NCI-H82 treated with DMSO at 0.1 percent for 48 hours (cell line): ENCODE results near the gene VPS9D1.
"Not testable (repeated sequence)": the region's sequence is repeated elsewhere in the genome, so short reads cannot be mapped to it uniquely, and the experiment has no call there.

Experiments used
- DNase-seq: peaks from one replicate; lab custom pipeline; 2025; ENCODE audit not compliant: unreplicated experiment; lab: John Stamatoyannopoulos, UW

The VPS9D1 gene

DNA sequence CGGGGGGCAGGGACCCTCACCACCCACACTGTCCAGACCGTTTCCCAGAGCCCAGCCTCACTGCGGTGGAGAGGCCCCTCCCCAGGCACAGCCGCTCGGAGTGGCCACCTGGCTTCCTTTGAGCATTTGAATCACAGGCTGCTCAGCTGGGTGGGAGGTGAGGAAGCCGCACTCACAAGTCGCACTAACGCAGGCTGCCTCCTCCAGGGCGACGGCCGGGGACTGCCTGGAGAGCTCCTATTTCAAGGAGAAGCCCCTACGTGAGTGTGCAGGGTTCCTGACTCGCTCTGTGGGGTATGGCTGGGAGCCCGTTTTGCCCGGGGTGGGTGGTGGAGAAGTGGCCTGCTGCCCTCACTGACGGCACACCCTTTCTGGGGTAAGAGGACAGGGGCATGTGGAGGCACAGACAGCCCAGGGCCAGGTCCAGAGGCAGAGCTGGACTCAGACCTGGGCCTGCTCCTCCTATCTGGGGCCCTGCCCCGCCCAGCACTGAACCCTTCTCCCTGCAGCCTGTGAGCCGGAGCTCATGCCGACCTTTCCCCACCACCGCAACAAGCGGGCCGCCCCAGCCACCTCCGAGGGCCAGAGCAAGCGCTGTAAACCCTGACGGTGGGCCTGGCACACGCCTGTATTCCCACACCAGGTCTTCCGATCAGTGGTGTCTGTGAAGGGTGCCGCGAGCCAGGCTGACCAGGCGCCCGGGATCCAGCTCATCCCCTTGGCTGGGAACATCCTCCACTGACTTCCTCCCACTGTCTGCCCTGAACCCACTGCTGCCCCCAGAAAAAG lies 25.4 kb downstream of the VPS9D1 start:
- DNase-seq: no peak

DNA sequence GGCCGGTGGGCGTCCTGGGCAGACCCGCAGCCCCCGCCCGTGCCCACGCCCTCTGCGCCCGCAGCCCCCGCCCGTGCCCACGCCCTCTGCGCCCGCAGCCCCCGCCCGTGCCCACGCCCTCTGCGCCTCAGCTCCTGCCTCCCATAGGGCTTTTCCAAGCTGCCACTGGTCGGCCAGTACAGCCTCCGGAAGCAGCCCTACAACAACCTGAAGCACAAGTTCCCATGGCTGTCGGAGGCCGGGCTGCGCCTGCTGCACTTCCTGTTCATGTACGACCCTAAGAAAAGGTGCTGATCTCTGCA lies 26.0 kb downstream of the VPS9D1 start:
- DNase-seq: not testable (repeated sequence)

DNA sequence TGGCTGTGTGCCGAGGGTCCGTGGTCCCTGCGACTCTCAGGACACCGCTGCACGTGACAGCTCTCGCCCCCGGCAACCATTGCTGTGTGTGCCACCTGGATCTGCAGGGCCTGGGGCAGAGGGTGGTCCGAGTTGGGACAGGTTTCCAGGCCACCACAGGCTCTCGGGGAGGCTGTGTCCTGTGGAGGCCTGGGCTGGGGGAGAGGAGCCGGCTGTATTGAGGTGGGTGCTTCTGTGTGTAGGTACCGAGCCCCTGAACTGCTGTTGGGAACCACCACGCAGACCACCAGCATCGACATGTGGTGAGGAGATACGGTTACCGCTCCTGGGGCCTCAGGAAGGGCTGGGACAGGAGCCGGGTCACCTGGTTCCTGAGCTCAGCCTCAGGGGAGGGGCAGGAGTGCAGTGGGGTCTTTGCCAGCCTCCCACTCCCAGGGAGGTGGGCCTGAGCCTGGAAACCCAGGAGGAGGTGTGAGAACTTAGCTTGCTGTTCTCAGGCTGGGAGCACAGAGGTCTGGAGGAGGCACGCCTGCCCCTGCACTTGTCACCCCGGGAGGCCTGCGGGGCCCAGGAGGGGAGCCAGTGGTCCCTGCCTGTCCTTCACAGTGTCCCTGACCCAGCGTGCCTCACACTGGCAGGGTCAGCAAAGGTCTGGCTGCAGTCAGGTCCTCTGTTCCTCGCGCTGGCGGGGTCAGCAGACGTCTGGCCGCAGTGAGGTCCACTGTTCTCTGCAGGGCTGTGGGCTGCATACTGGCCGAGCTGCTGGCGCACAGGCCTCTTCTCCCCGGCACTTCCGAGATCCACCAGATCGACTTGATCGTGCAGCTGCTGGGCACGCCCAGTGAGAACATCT lies 26.5 kb downstream of the VPS9D1 start:
- DNase-seq: no peak

DNA sequence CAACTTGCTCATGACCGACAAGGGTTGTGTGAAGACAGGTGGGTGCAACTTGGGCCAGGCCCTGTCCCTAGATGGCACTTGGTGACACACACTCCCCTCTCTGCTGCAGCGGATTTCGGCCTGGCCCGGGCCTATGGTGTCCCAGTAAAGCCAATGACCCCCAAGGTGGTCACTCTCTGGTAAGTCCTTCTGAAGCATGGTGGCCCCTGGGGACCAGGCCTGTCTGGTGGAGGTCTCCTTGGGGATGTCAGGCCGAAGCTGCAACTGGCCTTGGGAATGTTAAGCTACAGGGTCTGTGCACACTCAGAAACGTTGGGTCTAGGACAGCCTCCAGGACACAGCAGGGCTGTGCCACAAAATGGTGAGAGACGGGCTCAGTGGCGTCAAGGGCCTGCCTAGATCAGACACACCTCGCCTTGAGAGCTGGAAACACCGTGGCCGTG lies 27.4 kb downstream of the VPS9D1 start:
- DNase-seq: no peak

DNA sequence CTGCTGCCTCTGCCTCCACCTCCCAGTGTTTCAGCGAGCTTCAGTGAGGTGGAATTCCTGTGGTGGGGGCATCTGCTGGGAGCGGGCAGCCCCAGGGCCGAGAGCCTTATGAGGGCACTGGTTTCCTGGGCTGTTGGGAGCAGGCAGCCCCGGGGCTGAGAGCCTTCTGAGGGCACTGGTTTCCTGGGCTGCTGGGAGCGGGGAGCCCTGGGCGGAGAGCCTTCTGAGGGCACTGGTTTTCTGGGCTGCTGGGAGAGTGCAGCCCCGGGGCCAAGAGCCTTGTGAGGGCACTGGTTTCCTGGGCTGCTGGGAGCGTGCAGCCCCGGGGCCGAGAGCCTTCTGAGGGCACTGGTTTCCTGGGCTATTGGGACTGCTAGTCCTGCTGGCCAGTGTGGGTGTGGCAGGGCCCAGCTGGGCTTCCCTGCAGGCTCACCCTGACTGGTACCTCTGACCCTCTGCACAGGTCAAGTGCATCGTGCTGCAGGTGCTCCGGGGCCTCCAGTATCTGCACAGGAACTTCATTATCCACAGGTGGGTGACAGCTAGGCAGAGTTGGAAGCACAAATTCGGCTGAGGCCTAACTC lies 28.6 kb downstream of the VPS9D1 start:
- no peak for DNase-seq

DNA sequence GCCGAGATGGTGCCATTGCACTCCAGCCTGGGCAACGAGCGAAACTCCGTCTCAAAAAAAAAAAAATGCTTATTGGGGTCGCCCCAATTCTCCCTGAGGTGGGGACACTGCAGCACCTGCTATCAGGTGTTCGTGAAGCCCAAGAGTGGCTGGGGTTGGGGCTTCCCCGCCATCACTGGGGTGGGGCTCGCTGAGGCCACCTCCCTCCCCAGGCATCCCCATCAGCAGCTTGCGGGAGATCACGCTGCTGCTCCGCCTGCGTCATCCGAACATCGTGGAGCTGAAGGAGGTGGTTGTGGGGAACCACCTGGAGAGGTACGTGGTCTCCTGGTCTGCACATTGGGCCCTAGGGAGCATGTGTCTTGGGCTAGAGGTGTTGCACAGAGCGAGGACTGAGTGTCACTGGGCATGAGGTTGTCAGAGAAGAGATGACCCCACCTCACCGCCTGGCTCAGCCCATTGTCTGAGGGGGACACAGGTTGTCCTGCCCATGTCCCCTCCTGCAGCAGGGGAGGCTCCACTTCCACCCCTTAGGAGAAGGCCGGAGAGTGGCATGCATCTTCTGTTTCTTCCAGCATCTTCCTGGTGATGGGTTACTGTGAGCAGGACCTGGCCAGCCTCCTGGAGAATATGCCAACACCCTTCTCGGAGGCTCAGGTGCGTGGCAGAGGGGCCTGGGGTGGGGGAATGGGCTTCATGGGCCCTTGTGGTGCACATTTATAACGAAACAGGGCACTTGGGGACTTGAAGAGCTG lies 29.3 kb downstream of the VPS9D1 start:
- no peak for DNase-seq

DNA sequence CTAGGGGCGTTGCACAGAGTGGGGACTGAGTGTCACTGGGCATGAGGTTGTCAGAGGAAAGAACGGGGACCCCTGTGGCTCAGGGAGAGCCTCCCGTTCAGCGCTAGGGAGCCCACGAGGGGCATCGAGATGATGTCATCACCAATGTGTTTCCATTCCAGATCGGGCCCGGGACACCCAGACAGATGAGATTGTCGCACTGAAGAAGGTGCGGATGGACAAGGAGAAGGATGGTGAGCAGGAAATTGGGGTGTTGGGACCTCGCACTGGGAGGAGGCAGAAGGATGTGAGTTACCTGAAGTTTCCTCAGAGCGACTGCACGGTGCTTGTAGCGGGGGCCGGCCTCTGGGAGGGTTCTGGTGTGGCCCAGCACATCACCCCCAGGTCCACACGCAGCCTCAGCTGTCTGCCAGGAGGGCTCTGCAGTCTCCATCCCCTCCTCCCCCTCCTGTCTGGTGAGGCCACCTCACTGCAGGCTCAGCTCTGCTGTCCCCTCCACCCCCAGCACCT lies 30.3 kb downstream of the VPS9D1 start:
- DNase-seq: no peak

DNA sequence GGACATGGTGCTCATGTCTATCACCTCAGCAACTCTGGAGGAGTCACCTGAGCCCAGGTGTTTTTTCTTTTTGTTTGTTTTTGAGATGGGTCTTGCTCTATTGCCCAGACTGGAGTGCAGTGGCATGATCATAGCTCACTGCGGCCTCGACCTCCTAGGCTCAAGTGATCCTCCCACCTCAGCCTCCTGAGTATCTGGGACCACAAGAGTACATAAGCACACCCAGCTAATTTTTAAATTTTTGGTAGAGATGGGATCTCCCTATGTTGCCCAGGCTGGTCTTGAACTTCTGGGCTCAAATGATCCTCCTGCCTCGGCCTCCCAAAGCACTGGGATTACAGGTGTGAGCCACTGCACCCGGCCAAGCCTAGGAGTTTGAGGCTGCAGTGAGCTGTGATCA lies 31.1 kb downstream of the VPS9D1 start:
- DNase-seq: not testable (repeated sequence)

DNA sequence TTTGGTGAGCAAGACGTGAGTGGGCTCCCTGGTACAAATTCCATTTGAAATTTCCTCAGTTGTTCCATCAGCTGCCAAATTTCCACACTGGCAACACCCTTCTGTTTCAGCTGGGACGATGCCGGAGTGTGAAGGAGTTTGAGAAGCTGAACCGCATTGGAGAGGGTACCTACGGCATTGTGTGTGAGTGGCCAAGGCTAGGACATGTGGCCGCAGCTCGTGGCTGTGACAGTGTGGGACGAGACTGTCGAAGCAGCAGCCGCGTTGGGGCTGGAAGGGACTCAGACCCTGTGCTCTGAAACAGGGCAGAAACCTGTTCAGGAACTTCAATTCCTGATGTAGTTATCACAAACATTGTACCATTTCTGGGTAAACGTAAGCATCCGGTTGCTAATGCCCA lies 31.6 kb downstream of the VPS9D1 start:
- DNase-seq: no peak

DNA sequence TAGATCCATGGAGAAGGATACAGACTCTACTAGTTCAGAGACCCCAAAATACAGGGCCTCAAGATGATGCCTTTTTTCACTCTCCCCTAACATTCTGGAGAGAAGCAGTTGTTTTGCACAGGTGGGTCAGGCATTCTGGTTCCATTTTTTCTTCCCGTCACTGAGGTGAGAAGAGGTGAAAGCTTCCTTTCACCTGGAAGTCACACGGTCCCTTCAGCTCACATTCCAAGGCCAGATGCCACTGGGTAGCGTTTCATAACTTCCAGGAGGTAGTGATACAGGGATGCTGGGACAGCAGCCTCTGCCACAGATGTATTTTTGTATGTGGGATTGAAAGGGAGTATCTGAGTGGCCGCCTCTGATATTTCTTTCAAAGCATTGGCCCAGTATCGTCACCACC lies 32.3 kb downstream of the VPS9D1 start:
- DNase-seq: no peak

DNA sequence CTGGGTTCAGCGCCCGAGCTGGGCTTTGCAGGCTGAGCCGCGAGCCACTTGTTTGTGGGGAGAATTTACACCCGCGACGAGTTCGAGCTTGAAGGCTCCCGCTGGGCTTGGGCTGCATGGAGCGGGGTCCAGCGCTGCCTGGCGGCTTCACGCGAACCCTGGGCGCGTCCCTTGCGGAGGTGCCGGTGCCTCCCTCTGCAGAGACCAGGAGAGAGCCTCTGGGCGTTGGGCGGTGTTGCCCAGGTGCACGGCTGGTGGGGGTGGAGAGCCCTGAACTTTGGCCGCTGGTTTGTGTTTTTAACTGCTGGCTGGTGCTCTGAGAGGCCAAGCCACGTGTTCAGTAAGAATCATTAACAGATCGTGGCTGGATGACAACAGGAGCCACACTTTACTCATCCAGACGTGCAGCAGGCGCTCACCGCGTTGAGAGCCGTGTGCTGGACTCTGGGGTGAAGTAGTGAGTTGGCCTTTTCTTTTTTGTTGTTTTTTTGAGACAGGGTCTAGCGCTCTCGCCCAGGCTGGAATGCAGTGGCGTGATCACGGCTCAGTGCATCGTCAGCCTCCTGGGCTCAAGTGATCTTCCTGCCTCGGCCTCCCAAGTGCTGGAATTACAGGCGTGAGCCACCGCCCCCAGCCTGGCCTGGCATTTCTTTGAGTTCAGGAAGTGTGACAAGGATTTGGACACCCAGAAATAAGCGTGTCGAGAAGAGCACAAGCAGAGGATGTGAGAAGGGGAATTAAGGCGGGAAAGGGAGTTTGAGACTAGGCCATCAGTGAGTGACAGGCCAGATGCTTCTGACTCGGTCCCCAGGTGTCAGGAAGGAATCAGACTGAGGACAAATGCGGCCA lies 33.4 kb downstream of the VPS9D1 start:
- no peak for DNase-seq

DNA sequence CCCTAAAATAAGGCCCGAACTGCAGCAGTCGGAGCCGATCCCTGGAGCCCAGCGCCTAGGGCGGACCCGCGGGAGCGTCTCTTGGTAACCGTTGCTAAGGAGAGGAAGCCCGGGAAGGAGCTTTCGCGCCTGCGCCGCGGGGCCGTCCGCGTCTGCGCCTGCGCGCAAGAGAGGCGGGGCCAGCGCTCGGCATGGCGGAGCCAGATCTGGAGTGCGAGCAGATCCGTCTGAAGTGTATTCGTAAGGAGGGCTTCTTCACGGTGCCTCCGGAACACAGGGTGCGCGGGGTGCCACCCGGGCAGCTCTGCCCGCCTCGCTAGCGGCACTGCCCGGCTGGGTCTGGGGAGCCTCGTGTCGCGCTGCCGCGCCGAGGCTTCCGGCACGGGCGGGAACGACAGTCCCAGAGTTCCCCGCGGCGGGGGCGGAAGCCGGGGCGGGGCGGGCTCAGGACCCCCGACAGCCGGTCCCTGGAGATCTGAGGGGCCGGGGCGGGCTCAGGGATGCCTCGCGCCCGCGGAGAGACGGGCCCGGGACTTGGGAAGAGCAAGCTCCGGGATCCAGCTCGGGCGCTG lies 34.1 kb downstream of the VPS9D1 start, which contains the start of gene CDK10:
CDK10 (plus strand) TSS at position 170 of the 572 bp plus-strand sequence; CDS start at position 192, 22 bp downstream.
- peak; percentile 64 for DNase-seq

DNA sequence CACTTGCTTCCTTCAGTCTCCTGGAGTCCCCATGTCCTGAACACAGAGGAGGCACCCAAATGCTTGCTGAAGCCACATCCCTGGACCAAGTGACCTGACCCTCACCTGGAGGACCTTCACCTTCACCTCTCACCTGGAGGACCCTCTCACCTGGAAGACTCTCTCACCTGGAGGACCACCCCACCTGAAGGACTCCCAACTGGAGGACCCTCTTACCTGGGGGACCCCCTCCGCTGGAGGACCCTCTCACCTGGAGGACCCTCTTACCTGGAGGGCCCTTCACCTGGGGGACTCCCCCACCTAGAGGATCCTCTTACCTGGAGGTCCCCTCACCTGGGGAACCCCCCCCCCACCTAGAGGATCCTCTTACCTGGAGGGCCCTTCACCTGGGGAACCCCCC lies 34.8 kb downstream of the VPS9D1 start:
- no peak for DNase-seq

DNA sequence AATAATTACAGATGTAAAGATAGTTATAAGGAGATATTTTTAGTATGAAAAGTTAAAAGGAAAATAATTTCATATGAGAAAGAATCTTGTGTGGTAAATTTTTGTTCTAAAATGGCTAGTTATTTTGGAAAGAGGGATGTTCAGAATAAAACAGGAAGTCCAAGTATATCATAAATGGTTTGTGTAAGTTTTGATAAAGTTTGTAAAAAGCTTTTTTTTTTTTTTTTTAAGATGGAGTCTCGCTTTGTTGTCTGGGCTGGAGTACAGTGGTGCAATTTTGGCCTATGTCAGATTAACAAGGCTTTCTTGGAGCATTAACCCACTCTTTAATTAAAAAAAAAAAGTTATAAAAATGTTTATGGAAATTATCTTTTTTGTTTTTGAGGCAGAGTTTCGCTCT lies 42.4 kb downstream of the VPS9D1 start:
- no peak for DNase-seq

DNA sequence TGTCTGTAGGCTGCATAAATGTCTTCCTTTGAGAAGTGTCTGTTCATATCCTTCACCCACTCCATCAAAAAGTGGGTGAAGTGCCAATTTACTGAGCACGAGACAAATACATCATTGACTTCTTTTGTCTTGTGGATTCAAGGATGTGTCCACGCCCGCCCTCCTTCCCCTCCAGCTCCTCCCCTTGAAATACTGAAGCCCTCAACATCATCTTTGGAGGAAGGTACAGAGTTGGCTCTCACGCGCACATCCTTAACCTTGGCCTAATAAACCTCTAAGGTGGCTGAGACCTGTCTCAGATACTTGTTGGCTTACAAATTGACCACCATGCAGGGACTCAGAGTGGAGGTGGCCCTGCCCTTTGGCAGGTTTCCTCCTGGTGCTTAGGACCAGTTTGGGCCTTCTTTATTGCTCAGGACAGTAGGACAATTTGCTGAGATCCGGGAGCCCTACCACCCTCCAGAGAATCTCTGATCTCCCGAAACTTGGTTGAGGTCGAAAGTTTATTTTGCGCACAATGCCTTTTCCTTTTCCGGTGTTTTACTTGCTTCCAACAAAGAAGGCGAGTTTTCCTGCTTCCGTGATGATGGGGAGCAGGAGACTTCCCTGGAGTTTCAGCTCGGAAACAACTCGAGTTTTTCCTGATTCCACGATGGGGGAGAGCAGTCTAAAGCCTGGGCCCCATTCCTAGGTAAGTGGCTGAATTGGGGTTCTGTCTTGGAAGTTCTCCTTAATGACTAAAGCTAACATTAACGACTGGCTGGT lies 48.3 kb downstream of the VPS9D1 start:
- no peak for DNase-seq

DNA sequence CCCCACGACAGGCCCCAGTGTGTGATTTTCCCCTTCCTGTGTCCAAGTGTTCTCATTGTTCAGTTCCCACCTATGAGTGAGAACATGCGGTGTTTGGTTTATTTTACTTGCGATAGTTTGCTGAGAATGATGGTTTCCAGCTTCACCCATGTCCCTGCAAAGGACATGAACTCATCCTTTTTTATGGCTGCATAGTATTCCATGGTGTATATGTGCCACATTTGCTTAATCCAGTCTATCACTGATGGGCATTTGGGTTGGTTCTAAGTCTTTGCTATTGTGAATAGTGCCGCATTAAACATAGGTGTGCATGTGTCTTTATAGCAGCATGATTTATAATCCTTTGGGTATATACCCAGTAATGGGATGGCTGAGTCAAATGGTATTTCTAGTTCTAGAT lies 49.1 kb downstream of the VPS9D1 start:
- DNase-seq: not testable (repeated sequence)

DNA sequence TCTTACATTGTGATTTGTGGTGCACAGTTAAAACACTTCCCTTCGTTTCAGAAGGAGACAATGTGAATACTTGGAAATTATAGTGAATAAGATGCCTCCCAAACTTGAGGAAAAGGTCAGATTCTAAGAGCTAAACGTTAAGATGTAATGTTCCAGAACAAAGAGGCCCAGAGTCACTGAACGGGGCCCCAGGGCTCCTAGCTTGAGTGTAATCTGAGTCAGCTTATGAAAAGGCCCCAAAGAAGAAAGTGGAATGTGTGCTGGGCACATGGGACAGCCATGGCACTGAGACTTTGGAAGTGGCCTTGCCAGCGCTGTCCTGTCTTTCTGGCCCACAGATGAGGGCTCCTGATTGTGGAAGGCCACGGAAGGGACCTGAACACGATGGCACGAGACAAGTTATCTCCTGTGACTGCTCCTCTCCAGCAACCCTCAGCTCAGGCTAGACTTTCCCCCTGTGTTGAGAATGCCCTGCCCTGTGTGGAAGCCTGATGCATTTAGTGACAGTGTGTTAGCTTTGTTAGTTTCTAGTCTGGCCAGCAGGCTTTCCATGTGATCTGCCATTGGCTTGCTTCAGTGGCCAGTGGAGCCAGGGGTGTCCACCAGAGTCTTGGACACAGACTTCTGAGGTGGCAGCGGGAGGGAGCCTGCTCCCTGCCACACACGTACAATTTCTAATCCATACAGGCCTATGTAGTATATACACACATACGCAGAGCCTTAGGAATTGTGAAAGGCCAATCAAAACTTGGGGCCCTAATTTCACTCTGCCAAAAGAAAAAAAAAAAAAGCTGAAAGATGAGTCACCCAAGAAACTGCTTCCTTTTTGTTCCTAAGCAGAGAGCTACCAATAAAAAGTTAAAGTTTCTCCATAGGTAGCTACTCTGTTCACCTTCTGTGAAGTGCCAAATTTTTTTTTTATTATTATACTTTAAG lies 49.9 kb downstream of the VPS9D1 start:
- no peak for DNase-seq

DNA sequence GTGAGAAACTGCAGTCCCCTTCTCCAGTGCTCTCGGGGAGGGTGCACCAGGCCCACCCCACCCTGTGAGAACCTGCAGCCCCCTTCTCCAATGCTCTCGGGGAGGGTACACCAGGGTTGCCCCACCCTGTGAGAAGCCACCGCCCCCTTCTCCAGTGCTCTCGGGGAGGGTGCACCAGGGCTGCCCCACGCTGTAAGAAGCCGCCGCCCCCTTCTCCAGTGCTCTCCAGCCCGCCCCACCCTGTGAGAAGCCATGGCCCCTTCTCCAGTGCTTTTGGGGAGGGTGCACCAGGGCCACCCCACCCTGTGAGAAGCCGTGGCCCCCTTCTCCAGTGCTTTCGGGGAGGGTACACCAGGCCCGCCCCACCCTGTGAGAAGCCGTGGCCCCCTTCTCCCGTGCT lies 50.9 kb downstream of the VPS9D1 start:
- no peak for DNase-seq
